D721Med (cell line): ENCODE results near the gene KDELR1.

Source experiments
- DNase-seq: peaks from one replicate; pipeline ENCODE4 v3.0.0; 2011; ENCODE audit warnings: low spot score; ENCODE audit not compliant: insufficient read length
- FAIRE-seq: peaks from 2 replicates; lab custom pipeline; 2011; peaks lifted over from hg19 to GRCh38; lab: Jason Lieb, UNC
- TF ChIP-seq, protein P1 (sequence below): IDR thresholded peaks from 2 replicates; pipeline ENCODE4 v1.5.1; 2012; ENCODE audit warnings: mild to moderate bottlenecking, control low read depth; ENCODE audit not compliant: insufficient read depth; ENCODE audit errors: missing control alignments

The KDELR1 gene

DNA sequence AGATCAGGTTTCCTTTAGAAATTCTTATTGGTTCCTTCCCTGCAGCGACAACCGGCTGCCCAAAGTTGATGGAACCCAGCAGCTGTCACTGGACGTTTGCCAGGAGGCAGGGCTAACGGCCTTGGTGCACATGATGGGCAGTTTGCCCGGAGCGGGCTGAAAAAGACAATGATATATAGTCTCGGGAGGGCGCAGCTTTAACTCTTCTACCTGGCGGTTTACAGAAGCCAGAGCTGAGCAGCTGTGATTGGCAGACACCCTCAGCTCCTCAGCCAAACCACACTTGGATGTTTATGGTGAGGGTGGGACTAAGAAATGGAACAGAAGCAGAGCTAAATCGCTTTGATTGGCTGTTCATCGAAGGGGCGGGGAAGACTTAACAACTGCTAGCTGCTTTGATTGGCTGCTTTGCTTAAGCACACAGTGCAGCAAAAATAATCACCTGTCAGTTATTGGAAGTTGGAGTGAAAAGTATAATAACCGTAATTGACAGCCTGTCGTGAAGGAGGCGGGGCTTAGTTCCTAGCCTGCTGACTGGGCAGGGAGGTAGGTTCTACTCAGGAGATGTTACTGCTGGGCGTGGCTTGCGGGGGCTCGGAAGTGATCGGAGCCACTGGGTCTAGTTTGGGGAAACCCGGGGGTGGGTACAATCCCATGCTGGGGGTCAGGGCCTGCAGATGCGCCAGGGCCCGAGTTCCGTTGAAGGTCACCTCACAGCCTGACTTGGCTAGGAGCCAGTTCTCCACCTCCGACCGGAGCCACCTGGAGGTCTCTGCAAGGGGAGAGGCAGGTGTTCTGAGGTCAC is 58.5 kb downstream of the KDELR1 start:
- FAIRE-seq (peak; percentile 91), DNase-seq (peak; percentile 93)
- TF ChIP-seq, protein P1, sequence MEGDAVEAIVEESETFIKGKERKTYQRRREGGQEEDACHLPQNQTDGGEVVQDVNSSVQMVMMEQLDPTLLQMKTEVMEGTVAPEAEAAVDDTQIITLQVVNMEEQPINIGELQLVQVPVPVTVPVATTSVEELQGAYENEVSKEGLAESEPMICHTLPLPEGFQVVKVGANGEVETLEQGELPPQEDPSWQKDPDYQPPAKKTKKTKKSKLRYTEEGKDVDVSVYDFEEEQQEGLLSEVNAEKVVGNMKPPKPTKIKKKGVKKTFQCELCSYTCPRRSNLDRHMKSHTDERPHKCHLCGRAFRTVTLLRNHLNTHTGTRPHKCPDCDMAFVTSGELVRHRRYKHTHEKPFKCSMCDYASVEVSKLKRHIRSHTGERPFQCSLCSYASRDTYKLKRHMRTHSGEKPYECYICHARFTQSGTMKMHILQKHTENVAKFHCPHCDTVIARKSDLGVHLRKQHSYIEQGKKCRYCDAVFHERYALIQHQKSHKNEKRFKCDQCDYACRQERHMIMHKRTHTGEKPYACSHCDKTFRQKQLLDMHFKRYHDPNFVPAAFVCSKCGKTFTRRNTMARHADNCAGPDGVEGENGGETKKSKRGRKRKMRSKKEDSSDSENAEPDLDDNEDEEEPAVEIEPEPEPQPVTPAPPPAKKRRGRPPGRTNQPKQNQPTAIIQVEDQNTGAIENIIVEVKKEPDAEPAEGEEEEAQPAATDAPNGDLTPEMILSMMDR: no peak
